HEK293 (cell line): ENCODE data around the gene YIPF3.
A peak's percentile ranks its signal among the peaks of the same experiment; 100 is the strongest.

Experiments used
- BCL11B ChIP-seq: fragments of 450-650 bp; formaldehyde crosslinking; IDR thresholded peaks from 2 replicates; pipeline ENCODE4 v1.5.1; 2016; ENCODE audit warnings: low read depth, missing biosample characterization, missing genetic modification characterization
- KLF16 ChIP-seq: fragments of 450-650 bp; formaldehyde crosslinking; IDR thresholded peaks from 2 replicates; pipeline ENCODE4 v1.5.1; 2017; ENCODE audit warnings: missing biosample characterization, missing genetic modification characterization
- OVOL3 ChIP-seq: fragments of 450-650 bp; formaldehyde crosslinking; IDR thresholded peaks from 2 replicates; pipeline ENCODE4 v1.5.1; 2016; ENCODE audit warnings: missing biosample characterization, missing genetic modification characterization
- SALL2 ChIP-seq: fragments of 450-650 bp; formaldehyde crosslinking; IDR thresholded peaks from 2 replicates; pipeline ENCODE4 v1.5.0; 2017; ENCODE audit warnings: missing biosample characterization, mild to moderate bottlenecking, missing genetic modification characterization, borderline replicate concordance
- SCRT2 ChIP-seq: fragments of 450-650 bp; formaldehyde crosslinking; IDR thresholded peaks from 2 replicates; pipeline ENCODE4 v1.5.1; 2016; ENCODE audit warnings: missing biosample characterization, missing genetic modification characterization
- ZFP69B ChIP-seq: fragments of 450-650 bp; formaldehyde crosslinking; IDR thresholded peaks from 2 replicates; pipeline ENCODE4 v1.5.1; 2016; ENCODE audit warnings: missing biosample characterization, missing genetic modification characterization
- ZNF133 ChIP-seq: fragments of 450-650 bp; formaldehyde crosslinking; IDR thresholded peaks from 2 replicates; pipeline ENCODE4 v1.5.1; 2016; ENCODE audit warnings: missing biosample characterization, missing genetic modification characterization
- ZNF169 ChIP-seq: fragments of 450-650 bp; formaldehyde crosslinking; IDR thresholded peaks from 2 replicates; pipeline ENCODE4 v1.5.1; 2016; ENCODE audit warnings: missing biosample characterization, missing genetic modification characterization
- ZNF174 ChIP-seq: fragments of 450-650 bp; formaldehyde crosslinking; IDR thresholded peaks from 2 replicates; pipeline ENCODE4 v1.5.0; 2017; ENCODE audit warnings: missing biosample characterization, mild to moderate bottlenecking, missing genetic modification characterization
- ZNF184 ChIP-seq: fragments of 450-650 bp; IDR thresholded peaks from 2 replicates; pipeline ENCODE4 v1.5.1; 2018; ENCODE audit warnings: missing biosample characterization, mild to moderate bottlenecking, missing genetic modification characterization
- ZNF214 ChIP-seq: fragments of 450-650 bp; formaldehyde crosslinking; IDR thresholded peaks from 2 replicates; pipeline ENCODE4 v1.5.1; 2017; ENCODE audit warnings: missing biosample characterization, mild to moderate bottlenecking, missing genetic modification characterization, borderline replicate concordance
- ZNF510 ChIP-seq: fragments of 450-650 bp; formaldehyde crosslinking; IDR thresholded peaks from 2 replicates; pipeline ENCODE4 v1.5.1; 2018; ENCODE audit warnings: mild to moderate bottlenecking, missing genetic modification characterization, missing biosample characterization; ENCODE audit not compliant: insufficient replicate concordance
- ZNF521 ChIP-seq: fragments of 450-650 bp; formaldehyde crosslinking; IDR thresholded peaks from 2 replicates; pipeline ENCODE4 v1.5.1; 2017; ENCODE audit warnings: missing biosample characterization, mild to moderate bottlenecking, missing genetic modification characterization
- ZNF548 ChIP-seq: fragments of 450-650 bp; formaldehyde crosslinking; IDR thresholded peaks from 2 replicates; pipeline ENCODE4 v1.5.1; 2016; ENCODE audit warnings: missing biosample characterization, missing genetic modification characterization
- ZNF561 ChIP-seq: fragments of 450-650 bp; IDR thresholded peaks from 2 replicates; pipeline ENCODE4 v1.5.1; 2018; ENCODE audit warnings: missing biosample characterization, missing genetic modification characterization, borderline replicate concordance
- ZNF596 ChIP-seq: fragments of 450-650 bp; IDR thresholded peaks from 2 replicates; pipeline ENCODE4 v1.5.0; 2018; ENCODE audit warnings: missing biosample characterization, mild to moderate bottlenecking, missing genetic modification characterization, moderate library complexity
- ZNF600 ChIP-seq: fragments of 450-650 bp; formaldehyde crosslinking; IDR thresholded peaks from 2 replicates; pipeline ENCODE4 v1.5.1; 2016; ENCODE audit warnings: missing biosample characterization, missing genetic modification characterization
- ZNF623 ChIP-seq: fragments of 450-650 bp; formaldehyde crosslinking; IDR thresholded peaks from 2 replicates; pipeline ENCODE4 v1.5.1; 2016; ENCODE audit warnings: missing biosample characterization, missing genetic modification characterization
- ZNF654 ChIP-seq: fragments of 450-650 bp; formaldehyde crosslinking; IDR thresholded peaks from 2 replicates; pipeline ENCODE4 v1.5.1; 2016; ENCODE audit warnings: low read depth, missing biosample characterization, missing genetic modification characterization
- ZNF664 ChIP-seq: fragments of 450-650 bp; formaldehyde crosslinking; IDR thresholded peaks from 2 replicates; pipeline ENCODE4 v1.5.1; 2016; ENCODE audit warnings: missing biosample characterization, missing genetic modification characterization
- ZNF670 ChIP-seq: fragments of 450-650 bp; formaldehyde crosslinking; IDR thresholded peaks from 2 replicates; pipeline ENCODE4 v1.5.1; 2016; ENCODE audit warnings: missing biosample characterization, missing genetic modification characterization, low read depth
- ZNF792 ChIP-seq: fragments of 450-650 bp; formaldehyde crosslinking; IDR thresholded peaks from 2 replicates; pipeline ENCODE4 v1.5.1; 2016; ENCODE audit warnings: missing biosample characterization, missing genetic modification characterization
- TF ChIP-seq, protein P1 (sequence below): fragments of 450-650 bp; formaldehyde crosslinking; conservative IDR thresholded peaks from 2 replicates; pipeline ENCODE4 v1.5.1; 2016; ENCODE audit warnings: low read depth, missing biosample characterization, missing genetic modification characterization
- TF ChIP-seq, protein P2 (sequence below): fragments of 450-650 bp; formaldehyde crosslinking; IDR thresholded peaks from 2 replicates; pipeline ENCODE4 v1.5.1; 2016; ENCODE audit warnings: missing biosample characterization, missing genetic modification characterization
- TF ChIP-seq, protein P3 (sequence below): fragments of 450-650 bp; formaldehyde crosslinking; IDR thresholded peaks from 2 replicates; pipeline ENCODE4 v1.5.1; 2016; ENCODE audit warnings: missing biosample characterization, missing genetic modification characterization
- TF ChIP-seq, protein P4 (sequence below): sonication (generic); formaldehyde crosslinking; IDR thresholded peaks from 2 replicates; pipeline ENCODE4 v1.8.1; 2022; ENCODE audit warnings: mild to moderate bottlenecking, moderate library complexity, missing genetic modification reagents
- TF ChIP-seq, protein P5 (sequence below): fragments of 450-650 bp; formaldehyde crosslinking; IDR thresholded peaks from 2 replicates; pipeline ENCODE4 v1.5.1; 2016; ENCODE audit warnings: missing biosample characterization, missing genetic modification characterization
- TF ChIP-seq, protein P6 (sequence below): IDR thresholded peaks from 2 replicates; pipeline ENCODE4 v1.6.1; 2011; ENCODE audit warnings: mild to moderate bottlenecking, low read depth, low read length, borderline replicate concordance

The YIPF3 gene

DNA sequence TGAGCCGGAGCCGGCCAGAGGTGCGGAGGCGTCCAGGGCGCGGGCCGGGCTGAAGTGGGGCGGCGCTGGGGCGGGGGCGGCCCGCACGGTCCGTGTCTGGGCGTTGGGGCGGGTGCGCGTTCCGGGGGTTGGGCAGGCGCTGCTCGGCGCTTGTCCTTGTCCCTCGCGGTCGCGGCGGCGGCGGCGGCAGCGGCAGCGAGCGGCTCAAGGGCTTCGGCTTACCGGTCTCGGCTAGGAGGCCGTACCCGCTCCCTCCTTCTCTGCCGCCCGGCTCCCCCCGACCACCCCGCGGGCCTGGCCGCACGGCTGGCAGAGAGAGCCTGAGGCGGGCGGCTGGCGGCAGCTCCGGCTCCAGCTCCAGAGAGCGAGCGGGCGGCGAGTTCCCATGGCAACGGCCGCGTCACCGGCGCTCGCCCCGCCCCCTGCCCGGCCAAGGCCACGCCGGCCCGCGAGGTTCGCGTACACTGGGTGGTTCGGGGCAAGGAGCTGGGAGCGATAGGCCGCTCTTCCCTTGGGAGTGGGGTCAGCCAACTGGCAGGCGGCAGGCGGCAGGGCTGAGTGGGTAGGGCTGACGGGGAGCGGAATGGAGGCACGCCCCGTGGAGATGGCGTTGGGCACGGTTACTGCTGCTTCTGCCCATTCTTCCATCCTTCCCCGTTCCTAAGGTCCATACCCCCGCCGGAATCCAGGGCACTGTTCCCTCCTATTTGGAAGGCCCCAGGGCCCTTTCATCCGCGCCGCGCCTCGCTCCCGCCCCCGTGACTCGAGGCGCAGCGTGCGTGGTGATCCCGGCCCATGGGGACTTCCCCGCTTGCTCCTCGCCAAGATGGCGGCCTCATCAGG lies 6.5 kb downstream of the YIPF3 start, which contains the start of gene LRRC73 (continued):
- TF ChIP-seq SALL2 (tag by site-specific recombination) = no peak
- TF ChIP-seq, protein P1, sequence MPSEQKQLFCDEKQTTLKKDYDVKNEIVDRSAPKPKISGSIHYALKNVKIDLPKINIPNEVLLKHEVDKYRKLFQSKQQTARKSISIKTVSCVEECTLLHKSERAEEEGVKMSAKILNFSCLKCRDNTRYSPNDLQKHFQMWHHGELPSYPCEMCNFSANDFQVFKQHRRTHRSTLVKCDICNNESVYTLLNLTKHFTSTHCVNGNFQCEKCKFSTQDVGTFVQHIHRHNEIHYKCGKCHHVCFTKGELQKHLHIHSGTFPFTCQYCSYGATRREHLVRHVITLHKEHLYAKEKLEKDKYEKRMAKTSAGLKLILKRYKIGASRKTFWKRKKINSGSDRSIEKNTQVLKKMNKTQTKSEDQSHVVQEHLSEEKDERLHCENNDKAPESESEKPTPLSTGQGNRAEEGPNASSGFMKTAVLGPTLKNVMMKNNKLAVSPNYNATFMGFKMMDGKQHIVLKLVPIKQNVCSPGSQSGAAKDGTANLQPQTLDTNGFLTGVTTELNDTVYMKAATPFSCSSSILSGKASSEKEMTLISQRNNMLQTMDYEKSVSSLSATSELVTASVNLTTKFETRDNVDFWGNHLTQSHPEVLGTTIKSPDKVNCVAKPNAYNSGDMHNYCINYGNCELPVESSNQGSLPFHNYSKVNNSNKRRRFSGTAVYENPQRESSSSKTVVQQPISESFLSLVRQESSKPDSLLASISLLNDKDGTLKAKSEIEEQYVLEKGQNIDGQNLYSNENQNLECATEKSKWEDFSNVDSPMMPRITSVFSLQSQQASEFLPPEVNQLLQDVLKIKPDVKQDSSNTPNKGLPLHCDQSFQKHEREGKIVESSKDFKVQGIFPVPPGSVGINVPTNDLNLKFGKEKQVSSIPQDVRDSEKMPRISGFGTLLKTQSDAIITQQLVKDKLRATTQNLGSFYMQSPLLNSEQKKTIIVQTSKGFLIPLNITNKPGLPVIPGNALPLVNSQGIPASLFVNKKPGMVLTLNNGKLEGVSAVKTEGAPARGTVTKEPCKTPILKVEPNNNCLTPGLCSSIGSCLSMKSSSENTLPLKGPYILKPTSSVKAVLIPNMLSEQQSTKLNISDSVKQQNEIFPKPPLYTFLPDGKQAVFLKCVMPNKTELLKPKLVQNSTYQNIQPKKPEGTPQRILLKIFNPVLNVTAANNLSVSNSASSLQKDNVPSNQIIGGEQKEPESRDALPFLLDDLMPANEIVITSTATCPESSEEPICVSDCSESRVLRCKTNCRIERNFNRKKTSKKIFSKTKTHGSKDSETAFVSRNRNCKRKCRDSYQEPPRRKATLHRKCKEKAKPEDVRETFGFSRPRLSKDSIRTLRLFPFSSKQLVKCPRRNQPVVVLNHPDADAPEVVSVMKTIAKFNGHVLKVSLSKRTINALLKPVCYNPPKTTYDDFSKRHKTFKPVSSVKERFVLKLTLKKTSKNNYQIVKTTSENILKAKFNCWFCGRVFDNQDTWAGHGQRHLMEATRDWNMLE (tag by site-specific recombination) = no peak
- no peak for TF ChIP-seq ZNF664 (tag by site-specific recombination)
- no peak for TF ChIP-seq ZNF521 (tag by site-specific recombination)
- no peak; the same call in 1 of the 2 replicates for TF ChIP-seq KLF16 (tag by site-specific recombination)
- no peak for TF ChIP-seq SCRT2 (tag by site-specific recombination)
- no peak for TF ChIP-seq BCL11B
- no peak for TF ChIP-seq ZNF670 (tag by site-specific recombination)
- no peak for TF ChIP-seq ZNF623 (tag by site-specific recombination)
- TF ChIP-seq ZNF169 = no peak
- TF ChIP-seq, protein P2, sequence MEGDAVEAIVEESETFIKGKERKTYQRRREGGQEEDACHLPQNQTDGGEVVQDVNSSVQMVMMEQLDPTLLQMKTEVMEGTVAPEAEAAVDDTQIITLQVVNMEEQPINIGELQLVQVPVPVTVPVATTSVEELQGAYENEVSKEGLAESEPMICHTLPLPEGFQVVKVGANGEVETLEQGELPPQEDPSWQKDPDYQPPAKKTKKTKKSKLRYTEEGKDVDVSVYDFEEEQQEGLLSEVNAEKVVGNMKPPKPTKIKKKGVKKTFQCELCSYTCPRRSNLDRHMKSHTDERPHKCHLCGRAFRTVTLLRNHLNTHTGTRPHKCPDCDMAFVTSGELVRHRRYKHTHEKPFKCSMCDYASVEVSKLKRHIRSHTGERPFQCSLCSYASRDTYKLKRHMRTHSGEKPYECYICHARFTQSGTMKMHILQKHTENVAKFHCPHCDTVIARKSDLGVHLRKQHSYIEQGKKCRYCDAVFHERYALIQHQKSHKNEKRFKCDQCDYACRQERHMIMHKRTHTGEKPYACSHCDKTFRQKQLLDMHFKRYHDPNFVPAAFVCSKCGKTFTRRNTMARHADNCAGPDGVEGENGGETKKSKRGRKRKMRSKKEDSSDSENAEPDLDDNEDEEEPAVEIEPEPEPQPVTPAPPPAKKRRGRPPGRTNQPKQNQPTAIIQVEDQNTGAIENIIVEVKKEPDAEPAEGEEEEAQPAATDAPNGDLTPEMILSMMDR (tag by site-specific recombination) = no peak
- no peak for TF ChIP-seq ZNF510 (tag by site-specific recombination)
- TF ChIP-seq ZNF214 (tag by site-specific recombination) = no peak
- no peak for TF ChIP-seq ZNF174
- TF ChIP-seq ZNF792 (tag by site-specific recombination) = no peak
- TF ChIP-seq, protein P3, sequence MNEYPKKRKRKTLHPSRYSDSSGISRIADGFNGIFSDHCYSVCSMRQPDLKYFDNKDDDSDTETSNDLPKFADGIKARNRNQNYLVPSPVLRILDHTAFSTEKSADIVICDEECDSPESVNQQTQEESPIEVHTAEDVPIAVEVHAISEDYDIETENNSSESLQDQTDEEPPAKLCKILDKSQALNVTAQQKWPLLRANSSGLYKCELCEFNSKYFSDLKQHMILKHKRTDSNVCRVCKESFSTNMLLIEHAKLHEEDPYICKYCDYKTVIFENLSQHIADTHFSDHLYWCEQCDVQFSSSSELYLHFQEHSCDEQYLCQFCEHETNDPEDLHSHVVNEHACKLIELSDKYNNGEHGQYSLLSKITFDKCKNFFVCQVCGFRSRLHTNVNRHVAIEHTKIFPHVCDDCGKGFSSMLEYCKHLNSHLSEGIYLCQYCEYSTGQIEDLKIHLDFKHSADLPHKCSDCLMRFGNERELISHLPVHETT = no peak
- TF ChIP-seq ZNF596 (tag by site-specific recombination) = peak; percentile 69
- TF ChIP-seq, protein P4, sequence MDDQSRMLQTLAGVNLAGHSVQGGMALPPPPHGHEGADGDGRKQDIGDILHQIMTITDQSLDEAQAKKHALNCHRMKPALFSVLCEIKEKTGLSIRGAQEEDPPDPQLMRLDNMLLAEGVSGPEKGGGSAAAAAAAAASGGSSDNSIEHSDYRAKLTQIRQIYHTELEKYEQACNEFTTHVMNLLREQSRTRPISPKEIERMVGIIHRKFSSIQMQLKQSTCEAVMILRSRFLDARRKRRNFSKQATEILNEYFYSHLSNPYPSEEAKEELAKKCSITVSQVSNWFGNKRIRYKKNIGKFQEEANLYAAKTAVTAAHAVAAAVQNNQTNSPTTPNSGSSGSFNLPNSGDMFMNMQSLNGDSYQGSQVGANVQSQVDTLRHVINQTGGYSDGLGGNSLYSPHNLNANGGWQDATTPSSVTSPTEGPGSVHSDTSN (CRISPR knock-in tag) = peak; percentile 81
- TF ChIP-seq ZNF600 (tag by site-specific recombination) = peak; percentile 85; the same call in 1 of the 2 replicates
- TF ChIP-seq ZNF654 = no peak
- TF ChIP-seq OVOL3 (tag by site-specific recombination) = no peak
- no peak for TF ChIP-seq ZFP69B
- no peak for TF ChIP-seq ZNF133
- TF ChIP-seq ZNF561 (tag by site-specific recombination) = peak; percentile 47; the same call in 1 of the 2 replicates
- TF ChIP-seq, protein P5, sequence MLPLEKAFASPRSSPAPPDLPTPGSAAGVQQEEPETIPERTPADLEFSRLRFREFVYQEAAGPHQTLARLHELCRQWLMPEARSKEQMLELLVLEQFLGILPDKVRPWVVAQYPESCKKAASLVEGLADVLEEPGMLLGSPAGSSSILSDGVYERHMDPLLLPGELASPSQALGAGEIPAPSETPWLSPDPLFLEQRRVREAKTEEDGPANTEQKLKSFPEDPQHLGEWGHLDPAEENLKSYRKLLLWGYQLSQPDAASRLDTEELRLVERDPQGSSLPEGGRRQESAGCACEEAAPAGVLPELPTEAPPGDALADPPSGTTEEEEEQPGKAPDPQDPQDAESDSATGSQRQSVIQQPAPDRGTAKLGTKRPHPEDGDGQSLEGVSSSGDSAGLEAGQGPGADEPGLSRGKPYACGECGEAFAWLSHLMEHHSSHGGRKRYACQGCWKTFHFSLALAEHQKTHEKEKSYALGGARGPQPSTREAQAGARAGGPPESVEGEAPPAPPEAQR (tag by site-specific recombination) = no peak
- TF ChIP-seq ZNF184 (tag by site-specific recombination) = no peak
- TF ChIP-seq, protein P6, sequence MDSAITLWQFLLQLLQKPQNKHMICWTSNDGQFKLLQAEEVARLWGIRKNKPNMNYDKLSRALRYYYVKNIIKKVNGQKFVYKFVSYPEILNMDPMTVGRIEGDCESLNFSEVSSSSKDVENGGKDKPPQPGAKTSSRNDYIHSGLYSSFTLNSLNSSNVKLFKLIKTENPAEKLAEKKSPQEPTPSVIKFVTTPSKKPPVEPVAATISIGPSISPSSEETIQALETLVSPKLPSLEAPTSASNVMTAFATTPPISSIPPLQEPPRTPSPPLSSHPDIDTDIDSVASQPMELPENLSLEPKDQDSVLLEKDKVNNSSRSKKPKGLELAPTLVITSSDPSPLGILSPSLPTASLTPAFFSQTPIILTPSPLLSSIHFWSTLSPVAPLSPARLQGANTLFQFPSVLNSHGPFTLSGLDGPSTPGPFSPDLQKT = no peak
- TF ChIP-seq ZNF548 (tag by site-specific recombination) = no peak
